GM19351 (cell line): ENCODE measurements around the gene TOLLIP.
"Not testable (repeated sequence)": the region's sequence is repeated elsewhere in the genome, so short reads cannot be mapped to it uniquely, and the experiment has no call there.

Experiments
- ATAC-seq: cut with Tn5 transposase; IDR thresholded peaks from one replicate; pipeline ENCODE4 v1.9.1; 2021; ENCODE audit warnings: mild to moderate bottlenecking, moderate library complexity; ENCODE audit not compliant: unreplicated experiment

The TOLLIP gene

DNA sequence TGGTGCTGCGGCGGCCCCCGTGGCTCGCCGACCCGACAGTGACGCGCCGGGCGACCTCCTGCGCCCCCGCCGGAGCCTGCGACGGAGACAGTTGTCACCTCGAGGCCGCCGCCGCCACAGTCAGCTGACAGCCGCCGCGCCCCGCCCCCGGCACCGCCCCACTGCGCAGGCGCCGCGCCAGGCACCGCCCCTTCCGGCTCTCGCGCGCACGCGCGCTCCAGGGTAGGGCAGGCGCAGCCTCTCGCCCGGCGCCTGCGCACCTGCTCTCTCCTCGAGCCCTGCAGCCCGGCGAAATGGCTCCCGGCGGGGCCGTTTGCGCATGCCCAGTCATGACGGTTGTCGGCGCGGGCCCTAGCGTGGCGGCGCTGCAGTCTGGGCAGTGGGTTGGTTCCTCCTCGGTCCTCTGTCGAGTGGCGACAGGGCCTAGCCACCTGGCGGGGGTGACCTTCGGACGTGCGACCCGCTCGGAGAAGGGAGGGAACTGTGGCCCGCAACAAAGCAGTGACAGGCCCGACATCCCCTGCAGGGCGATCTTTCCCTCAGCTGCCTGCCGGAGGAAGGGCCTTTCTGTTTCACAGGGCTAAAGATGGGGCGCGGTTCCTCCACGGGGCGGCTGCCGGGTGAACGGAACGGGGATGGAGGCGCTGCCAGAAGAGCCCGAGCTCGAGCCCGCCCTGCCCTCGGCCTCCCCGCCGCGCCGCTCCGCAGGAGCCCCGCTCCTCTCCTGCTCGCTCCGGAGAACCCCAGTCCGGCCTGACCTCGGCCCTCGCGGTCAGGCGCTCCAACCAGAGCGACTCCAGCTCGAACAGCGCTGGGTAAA lies at the start of gene TOLLIP:
Gene TOLLIP, minus strand, starts transcription at position 135 of the 820 bp plus-strand sequence. Its CDS starts 134 bp downstream, at position 1.
- ATAC-seq, result peak; percentile 73

DNA sequence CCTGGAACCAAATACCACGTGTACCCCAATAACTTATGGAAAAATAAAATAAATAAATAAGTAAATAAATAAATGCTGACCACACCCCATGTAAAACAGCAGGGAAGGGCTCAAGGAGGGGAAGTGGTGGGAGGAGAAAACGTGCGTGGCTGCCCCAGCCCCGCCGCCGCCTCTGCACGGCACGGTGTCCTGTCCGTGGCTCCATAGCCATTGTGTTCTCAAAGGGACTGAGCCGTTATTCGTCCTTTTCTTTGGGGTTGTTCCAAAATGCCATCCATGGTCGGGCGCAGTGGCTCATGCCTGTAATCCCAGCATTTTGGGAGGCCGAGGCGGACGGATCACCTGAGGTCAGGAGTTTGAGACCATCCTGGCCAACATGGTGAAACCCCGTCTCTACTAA lies 49.5 kb upstream of the TOLLIP start:
- not testable (repeated sequence) for ATAC-seq

DNA sequence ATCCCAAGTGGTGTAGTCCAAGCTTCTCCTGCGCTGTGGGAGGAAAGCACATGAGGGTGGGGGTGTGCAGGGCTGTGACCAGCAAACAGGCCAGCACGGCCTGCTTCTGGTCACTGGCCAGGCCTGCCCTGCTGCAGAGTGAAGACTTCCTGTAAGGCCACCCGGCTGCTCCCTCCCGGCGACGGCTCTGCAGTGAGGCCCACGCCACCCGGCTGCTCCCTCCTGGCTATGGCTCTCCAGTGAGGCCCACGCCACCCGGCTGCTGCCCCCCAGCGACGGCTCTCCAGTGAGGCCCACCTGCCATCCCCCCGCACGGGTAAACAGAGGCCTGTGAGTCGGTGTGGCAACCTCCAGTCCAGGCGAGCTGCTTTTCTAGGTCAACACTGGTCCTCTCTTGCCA lies 48.9 kb upstream of the TOLLIP start:
- ATAC-seq, result no peak

DNA sequence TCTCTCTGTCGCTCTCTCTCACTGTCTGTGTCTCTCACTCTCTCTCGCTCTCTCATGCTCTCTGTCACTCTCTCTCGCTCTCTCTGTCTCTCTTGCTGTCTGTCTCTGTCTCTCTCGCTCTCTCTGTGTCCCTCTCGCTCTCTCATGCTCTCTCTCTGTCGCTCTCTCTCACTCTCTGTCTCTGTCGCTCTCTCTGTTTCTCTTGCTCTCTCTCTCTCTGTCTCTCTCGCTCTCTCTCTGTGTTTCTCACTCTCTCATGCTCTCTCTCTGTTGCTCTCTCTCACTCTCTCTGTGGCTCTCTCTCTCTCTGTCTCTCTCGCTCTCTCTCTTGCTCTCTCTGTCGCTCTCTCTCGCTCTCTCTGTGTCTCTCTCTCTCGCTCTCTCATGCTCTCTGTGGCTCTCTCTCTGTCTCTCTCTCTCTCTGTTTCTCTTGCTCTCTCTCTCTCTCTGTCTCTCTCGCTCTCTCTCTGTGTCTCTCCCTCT lies 47.1 kb upstream of the TOLLIP start:
- no peak for ATAC-seq

DNA sequence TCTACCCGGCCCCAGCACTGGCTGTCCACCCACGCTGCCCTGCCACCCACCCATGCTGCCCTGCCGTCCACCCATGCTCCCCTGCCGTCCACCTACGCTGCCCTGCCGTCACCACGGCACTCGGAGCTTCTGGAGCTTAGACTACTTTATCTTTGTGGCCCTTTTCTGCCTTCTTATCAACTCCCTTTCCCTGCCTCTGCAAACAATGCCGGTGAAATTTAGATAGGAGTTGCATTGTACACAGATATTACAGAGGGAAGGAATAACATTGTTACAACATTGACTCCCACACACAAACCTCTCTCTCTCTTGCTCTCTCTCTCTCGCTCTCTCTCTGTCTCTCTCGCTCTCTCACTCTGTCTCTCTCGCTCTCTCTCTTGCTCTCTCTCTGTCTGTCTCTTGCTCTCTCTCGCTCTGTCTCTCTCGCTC lies 46.6 kb upstream of the TOLLIP start:
- no peak for ATAC-seq

DNA sequence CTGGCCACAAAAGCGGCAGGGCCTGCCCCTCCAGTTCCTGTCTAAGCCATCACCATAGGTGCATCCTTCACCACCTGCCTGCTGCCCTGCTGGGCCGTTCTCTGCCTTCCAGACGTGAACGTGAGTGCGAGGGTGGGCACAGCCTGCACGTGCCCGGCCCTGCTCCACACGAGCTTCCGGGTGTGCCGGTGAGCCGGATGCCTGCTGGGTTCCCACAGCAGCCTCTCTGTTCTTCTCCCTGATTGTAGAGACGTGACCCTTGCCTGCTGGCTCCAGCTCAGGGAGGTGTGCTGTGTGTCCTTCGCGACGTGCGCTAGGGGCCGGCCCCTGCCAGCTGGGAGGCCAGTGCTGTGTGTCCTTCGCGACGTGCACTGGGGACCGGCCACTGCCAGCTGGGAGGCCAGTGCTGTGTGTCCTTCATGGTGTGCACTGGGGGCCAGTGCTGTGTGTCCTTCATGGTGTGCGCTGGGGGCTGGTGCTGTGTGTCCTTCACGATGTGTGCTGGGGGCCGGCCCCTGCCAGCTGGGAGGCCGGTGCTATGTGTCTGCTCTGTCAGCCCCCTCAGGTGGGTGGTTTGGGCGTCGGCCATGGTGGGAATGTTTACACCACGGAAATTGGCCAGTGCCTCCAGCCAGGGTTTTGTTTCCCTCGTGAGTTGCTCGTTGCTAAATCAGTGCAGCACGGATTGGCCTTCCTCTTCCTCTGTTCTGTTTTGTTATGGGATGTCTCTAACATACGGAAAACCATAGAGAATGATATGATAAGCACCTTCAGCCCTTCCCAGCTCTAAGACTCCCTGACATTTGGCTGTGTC lies 44.9 kb upstream of the TOLLIP start:
- no peak for ATAC-seq

DNA sequence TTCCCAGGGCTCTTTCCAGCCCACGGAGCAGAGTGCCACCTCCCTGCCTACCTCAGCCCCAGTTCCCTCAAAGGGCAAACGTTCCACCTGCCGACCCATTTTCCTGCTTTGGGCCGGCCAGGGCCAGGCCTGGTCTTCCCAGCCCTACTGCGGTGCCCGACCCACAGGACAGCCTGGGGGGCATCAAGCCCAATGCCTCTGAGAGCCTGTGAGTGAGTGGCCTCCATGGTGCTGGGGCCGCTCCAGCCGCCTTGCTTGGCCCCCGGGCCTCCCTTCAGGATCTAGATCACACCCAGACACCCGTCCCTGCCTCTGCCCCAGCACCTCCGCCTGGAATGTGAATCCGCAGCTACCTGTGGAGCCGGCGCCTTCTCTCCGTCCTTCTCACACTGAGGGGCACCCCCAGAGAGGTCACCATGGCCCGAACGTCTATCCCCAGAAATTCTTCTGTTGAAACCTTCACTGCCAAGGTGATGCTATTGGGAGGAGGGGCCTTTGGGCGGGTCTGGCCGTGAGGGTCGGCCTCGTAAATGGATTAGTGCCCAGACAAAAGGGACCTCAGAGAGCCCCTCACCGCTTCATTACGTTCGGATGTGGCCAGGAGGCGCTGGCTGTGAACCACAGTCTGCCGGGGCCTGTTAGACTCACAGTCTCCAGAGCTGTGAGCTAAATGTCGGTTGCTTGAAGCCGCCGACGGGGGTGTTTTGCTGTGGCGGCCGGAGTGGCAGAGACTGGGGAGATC lies 44.1 kb upstream of the TOLLIP start:
- ATAC-seq, result no peak

DNA sequence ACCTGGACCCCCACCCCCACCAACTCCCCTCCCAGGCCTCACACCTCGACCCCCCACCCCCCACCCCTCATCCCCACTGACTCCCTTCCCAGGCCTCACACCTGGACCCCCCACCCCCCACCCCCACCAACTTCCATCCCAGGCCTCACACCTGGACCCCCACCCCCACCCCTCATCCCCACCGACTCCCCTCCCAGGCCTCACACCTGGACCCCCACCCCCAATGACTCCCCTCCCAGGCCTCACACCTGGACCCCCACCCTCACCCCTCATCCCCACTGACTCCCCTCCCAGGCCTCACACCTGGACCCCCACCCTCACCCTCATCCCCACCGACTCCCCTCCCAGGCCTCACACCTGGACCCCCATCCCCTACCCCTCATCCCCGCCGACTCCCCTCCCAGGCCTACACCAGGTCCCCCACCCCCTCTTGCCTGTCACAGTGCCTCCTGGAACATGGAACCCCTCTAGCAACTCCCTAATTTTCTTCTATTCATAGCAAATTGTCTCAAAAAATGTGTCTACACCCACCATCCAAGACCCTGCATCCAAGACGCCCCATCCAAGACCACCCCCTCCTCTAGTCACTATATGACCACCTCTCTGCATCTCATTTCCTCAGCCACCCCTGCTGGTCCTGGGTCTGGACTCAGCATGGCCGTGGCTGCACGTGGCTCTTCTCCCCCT lies 43.4 kb upstream of the TOLLIP start:
- ATAC-seq, result no peak

DNA sequence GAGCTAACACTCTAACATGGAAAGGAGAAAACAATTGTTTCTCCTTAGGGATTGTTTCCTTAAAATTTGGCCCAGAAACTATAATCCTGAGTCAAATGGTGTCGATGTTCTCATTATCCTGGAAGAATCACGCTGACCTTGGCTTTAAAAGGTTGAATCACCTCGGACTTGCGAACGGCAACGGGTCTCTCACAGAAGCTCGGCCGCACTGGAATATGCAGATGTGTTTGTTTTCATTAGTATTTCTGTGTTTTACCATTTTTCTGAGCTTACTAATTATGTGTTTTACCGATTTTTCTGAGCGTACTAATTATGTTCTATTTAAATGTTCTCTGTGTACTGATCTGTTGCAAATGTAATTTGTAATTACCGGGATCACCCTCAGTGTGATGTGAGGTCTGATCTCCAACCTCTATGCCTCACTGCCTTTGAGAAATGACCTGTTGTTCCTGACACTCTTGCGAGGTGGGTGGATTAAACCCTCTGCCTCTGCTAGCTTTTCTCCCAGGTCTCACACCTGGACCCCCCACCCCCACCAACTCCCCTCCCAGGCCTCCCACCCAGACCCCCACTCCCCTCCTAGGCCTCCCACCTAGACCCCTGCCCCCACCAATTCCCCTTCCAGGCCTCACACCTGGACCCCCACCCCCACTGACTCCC lies 42.0 kb upstream of the TOLLIP start:
- ATAC-seq, result no peak

DNA sequence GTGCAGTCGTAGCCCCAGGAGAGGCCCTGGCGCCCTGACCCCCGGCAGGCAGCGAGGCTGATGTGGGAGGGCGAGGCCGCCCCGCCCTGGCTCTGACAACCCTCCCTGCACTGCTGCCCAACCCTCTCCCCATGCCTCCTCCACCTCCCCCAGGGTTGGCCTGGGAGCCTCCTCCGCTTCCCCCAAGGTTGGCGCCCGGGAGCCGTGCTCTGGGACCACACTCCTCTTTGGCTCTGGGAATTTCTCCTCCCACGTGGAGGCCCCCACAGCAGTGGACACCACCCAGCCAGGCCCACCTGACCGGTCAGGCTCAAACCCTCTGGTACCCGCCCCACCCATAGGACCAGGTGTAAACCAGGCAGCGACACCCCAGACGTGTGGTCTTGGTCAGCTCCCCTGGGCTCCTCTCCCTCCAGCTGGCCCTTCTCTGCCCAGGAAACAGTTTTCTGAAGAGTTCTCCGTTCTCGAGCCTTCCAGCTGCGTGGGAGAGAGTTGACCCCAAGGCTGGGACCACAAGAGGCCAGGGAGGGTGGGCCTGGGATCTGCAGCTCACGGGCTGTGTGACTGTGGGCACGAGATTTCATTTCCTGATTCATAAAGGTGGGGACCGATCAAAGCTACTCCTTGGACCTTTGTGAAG lies 40.8 kb upstream of the TOLLIP start:
- ATAC-seq, result no peak

DNA sequence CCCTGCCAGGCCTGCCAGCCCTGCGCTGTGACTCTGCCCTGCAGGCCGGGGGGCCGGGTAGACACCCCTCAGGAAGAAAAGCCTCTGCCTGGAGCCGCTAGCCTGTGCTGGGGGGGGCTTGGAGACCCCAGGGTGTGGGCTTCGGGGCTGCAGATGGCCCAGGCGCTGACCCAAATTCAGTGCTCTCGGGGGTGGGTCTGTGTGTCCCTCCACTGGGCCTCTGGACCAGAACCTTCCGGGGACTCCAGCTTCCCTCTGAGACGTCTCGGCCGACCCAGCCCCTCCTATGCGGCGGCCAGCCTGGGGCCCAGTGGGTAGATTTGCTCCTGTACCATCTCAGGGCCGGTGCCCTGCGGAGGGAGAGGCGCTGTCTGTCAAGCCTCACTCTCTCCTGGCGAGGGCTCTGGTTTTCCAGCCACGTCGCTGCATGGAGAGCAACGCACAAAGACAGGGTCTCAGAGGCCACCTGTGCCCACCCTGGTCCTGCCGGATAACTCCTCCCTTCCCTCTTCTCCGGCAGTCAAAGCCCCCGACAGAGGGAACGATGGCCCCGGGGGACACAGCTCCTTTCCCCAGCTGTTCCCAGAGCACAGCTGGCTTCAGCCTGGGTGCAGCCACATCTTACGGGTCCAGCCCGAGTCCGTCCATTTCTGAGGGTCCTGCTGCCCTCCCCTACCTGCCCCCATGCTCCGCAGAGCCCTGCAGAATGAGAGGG lies 40.1 kb upstream of the TOLLIP start:
- ATAC-seq, result no peak

DNA sequence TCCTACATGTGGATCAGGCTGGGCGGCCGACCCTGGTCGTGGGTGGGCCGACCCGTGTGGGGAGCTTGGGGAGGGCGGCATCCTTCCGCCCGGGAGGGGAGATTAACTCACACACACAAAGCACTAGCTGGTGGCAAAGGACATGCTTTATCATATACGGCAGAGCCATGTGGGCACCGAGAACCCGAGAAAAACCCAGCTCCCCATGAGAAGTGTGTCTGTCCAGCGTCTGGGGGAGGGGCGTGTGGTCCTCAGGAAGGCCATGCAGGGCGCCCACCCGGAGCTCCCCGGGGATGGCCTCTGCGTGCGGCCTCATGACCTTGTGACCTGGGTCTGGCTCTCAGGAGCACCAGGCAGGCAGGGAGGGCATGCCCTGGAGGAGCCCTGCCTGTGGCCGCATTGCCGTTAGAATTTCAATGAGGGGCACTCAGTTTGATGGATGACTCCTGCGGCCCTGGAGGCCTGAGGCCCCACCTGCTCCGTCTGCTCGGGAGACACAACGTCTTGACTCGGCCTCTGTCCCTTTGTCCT lies 39.4 kb upstream of the TOLLIP start:
- no peak for ATAC-seq

DNA sequence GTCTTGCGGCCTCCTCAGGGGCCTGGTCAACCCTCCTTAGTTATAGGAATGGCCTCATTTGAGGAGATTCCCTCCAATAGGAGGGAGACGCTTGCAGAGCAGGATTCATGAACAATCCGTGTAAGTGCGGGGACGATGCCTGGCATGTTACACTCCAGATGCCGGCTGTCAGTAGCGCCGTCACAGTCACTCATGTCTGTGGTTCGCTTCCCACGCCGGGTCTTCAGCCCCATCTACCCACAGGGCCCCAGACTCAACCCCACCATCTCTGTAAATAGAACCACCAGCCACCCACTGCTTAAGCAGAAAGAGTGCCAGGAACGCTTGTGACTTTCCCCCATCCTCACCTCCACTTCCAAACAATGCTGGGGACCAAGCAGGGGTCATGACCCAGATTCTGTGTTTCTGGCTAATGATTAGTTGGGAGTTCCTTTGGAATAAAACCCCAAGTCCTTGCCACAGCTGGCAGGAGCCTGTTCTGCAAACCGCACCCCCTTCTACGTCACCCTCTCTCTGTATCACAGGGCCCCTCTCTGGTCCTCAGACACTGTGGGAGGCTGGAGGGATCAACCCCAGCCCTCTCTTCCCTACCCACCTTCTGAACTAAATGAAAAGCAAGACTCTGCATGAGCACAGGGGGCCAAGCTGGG lies 38.8 kb upstream of the TOLLIP start:
- ATAC-seq, result no peak

DNA sequence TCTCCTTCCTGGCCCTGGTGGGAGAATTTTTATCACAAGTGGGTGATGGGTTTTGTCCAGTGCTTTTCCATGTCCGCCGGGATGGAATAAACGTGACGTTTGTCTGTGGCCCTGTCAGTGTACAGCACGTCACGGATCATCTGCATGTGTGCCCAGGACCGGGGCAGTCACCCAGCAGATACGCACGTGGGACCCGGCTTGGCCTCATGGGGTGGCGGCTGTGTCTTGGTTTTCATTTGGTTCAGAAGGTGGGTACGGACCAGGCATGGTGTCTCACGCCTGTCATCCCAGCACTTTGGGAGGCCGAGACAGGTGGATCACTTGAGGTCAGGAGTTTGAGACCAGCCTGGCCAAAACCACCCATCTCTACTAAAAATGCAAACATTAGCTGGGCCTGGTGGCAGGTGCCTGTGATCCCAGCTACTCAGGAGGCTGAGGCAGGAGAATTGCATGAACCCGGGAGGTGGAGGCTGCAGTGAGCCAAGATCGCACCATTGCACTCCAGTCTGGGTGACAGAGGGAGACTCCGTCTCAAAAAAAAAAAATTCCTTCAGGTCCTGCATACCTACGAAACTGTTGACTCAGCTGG lies 38.1 kb upstream of the TOLLIP start:
- ATAC-seq, result not testable (repeated sequence)

DNA sequence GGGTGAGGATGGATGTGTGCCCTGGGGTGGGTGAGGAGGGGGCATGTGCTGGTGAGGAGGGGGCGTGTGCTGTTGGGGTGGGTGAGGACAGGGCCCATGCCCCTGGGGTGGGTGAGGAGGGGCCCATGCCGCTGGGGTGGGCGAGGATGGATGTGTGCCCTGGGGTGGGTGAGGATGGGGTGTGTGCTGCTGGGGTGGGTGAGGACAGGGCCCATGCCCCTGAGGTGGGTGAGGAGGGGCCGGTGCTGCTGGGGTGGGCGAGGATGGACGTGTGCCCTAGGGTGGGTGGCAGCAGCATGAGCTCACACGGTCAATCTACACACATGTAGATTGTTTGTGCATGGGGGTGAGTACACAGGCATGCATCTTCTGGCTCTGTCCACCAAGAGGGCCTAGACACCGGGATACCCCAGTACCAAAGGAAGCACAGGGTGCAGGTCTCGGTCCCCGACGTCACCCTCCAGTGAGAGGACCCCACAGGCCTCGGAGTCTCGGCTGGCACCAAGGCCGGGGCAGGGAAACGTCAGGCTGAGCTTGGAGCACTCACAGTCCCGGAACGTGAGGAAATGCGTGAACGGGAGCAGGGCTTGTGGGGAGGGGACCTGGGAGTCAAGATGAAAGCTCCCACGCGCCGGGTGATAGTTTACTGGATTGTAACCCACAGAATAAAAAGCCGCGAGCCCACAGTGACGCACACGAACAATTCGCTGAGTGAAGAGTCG lies 37.4 kb upstream of the TOLLIP start:
- ATAC-seq, result no peak

DNA sequence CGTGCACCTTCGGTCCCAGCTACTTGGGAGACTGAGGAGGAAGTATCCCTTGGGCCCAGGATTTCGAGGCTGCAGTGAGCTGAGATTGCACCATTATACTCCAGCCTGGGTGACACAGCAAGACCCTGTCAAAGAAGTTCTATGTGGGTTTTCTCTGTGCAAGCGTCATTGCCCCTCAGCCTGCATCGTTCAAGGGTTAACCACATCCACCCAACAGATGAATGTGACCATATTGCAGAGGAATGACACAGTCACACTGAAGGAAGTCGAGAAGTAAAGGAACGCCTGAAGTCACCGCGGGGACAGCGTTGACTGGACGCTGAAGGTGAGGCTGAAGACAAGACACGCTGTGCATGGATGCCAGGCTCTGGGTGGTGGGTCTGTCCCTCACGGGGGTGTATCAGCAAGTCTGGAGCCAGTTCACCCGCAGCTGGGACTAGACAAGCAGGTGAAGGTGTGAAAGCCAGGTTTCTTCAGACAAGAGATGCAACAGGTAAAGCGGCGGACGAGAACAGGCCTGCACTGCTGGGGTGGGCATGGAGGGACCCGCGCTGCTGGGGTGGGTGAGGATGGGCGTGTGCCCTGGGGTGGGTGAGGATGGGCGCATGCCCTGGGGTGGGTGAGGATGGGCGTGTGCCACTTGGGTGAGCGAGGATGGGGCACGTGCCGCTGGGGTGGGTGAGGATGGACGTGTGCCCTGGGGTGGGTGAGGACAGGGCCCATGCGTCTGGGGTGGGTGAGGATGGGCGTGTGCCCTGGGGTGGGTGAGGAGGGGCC lies 36.5 kb upstream of the TOLLIP start:
- no peak for ATAC-seq
